Measurements from ENCODE around the gene PARP16. TPM values are rescaled to one million over a fixed set of nuclear protein-coding genes. Genes with fewer than 3 reads are reported as not detected.
"Not testable (repeated sequence)": the region's sequence is repeated elsewhere in the genome, so short reads cannot be mapped to it uniquely, and the experiment has no call there.

PARP16 gene
- total RNA-seq, 1 experiment from 2014 or later = 5.6 TPM

DNA sequence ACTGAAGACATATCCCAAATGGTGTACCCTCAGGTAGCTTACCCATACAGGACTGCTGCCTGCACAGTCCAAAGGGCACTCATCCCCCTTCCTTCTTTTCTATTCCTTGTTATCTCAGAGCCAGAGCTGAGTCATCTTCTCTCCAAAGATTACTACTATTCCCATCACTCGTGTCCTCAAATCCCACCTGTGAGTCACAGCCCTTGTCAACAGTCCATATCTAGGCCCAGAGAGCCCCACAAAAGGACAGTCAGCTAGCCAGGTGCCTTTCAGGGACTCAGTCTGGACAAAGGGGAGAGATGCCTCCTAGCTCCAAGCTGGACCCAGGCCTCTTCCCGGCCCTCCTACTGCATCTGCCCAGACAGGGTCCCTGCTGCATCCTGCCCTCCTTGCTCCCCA, 11.0 kb downstream of the PARP16 start:
- DNase-seq (ENCODE audit: low spot score) = peak; percentile 81

DNA sequence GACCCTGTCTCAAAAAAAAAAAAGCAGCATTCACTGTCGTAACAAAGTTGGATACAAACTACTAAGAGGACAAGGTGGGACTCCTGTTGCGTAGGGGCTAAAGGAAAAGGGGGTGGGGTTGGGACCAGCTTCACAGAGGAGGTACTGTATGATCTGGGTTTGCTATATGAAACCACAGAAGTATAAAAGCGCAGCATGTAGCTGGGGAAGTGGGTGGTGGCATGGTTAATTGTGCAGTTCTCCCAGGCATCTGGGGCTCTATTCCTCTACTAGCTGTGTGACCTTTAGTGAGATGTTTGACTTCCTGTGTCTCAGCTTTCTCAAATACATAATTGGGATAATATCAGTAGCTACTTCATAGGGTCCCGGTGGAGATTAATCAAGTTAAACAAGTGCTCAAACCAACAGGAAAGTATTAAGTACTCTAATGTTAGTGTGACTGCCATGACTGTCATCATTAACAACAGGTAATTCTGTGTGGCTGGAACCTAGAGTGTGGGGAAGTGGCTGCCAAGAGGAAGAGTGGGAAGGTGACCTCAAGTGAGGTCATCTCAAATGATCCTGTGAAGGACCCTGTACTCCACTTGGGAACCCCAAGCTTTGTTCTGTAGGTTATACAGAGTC, 11.5 kb downstream of the PARP16 start:
- DNase-seq (ENCODE audit: low spot score) = no peak

DNA sequence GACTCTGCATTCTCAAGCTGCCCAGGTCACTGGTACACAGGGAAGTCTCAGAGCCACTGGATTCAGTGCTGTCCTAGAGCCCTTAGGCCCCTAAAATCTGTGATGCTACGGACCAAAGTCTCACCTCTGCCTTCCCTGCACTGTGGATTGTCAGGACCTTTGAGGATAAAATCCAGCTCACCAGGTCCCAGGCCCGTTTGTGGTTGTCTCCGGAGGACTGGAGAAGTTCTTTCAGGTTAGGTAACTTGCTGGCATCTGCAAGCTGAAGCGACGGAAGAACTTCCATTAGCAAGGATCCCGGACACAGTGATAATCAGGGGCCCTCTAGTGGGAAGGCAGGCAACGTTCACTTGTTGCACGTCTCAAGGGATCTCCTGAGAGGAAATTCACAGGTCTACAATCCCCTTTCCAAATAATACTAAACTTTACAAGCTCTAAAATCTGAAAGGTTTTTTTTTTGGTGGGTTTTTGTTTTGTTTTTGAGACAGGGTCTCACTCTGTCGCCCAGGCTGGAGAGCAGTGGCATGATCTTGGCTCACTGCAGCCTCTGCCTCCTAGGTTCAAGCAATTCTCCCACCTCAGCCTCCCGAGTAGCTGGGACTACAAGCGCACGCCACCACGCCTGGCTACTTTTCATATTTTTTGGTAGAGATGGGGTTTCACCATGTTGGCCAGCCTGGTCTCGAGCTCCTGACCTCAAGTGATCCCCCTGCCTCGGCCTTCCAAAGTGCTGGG, 15.7 kb downstream of the PARP16 start:
- peak; percentile 64 for DNase-seq (ENCODE audit: low spot score)

DNA sequence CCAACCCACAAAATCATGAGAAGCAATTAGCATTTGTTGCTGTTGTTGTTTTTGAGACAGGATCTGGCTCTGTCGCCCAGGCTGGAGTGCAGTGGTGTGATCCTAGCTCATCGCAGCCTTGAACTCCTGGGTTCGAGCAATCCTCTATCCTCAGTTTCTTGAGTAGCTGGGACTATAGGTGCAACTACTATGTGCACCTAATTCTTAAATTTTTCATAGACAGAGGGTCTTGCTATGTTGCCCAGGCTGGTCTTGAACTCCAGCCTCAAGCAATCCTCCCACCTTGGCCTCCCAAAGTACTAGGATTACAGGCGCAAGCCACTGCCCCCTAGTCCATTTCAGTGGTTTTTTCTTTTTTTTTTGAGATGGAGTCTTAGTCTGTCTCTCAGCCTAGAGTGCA, 18.3 kb downstream of the PARP16 start:
- no peak for DNase-seq (ENCODE audit: low spot score)

- no peak for DNase-seq (ENCODE audit: low spot score)
Measured at GRCh38 chr15:65266469-65266868, 20.2 kb downstream of the PARP16 start.

DNA sequence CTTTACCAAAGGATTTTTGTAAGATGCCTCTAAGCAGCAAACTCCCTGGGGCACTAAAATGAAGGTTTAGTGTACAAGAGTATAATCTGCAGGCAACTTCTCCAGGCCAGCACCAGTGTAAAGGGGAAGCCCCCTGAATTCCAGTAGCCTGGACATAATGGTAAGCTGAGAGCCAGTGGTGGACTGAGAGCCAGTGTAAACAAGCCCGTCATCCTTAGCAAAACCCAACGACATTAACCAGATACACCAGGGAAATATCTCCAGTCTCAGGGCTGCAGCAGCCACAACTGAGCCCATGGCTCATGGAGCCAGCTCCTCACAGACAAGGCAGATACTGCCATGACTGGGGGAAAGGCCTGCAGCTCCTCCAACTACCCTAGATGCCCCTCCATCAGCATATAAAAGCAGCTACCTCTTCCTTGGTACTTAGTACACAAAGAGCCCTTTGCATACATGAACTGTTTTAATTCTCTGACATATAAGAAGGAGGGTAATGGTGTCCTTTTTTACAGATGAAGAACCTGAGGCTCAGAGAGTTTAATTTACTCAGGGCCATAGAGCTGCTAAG, 21.7 kb downstream of the PARP16 start:
- DNase-seq (ENCODE audit: low spot score) = no peak

GRCh38 chr15:65263313-65263712, 23.4 kb downstream of the PARP16 start:
- no peak for DNase-seq (ENCODE audit: low spot score)

DNA sequence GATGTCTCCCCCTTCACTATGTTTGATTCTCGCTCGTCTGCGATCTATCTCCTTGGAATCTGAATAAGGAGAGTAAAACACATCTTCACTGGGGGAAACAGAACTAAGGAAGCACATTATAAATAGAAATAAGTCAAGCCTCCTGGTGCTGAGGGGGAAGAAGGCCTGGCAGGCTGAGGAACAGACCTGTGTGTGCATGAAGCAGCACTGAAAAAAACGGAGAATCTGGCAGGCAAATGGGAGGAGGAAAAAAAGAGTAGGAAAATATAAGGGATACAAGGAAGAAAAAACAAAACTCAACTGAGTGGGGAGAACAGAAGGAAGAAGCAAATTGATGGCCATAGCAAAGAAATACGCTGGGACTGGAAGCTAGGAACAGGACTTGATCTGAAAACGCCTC, 25.7 kb downstream of the PARP16 start:
- no peak for DNase-seq (ENCODE audit: low spot score)

- DNase-seq (ENCODE audit: low spot score) = no peak
Measured at GRCh38 chr15:65259367-65259797, 27.3 kb downstream of the PARP16 start.

DNA sequence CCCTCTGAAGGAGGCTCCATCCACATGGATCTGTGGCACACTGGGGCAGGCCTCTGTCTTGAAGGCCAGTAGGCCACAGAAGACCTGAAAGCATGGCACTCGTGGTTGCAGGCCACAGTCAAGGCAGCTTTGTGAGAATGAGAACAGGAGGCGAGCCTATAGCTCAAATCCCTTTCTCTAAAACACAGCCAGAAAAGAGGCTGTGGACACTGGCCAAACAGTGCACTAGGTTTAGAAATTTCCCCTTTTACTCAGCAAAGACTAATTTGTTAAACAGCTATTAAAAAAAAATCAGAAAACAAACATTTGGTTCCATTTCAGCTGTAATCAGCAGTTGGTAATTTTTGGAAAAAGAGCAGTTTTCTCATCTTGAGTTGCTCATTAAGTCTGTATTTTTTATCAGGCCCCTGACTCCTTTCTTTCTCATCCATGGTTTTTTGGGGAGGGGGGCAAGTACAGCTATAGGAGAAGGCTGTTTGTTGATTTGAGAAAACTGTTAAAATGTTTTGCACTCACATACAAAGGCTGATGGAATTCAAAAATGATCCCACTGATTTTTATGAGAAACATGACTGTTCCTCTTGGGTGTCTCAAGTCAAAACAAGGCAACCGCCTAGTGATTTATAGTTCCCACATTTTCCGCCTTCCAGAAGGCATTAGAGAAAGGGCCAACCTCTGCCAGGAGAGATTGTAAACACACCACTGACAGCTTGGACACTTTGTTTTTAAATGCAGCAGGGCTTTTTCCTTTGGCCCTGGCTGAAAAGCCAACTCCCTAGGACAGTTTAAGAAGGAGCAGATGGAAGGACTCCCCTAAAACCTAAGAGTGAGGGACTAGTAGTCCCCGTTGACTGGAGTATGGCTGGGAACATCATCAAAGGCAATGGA, 28.1 kb downstream of the PARP16 start:
- DNase-seq (ENCODE audit: low spot score) = peak; percentile 33

DNA sequence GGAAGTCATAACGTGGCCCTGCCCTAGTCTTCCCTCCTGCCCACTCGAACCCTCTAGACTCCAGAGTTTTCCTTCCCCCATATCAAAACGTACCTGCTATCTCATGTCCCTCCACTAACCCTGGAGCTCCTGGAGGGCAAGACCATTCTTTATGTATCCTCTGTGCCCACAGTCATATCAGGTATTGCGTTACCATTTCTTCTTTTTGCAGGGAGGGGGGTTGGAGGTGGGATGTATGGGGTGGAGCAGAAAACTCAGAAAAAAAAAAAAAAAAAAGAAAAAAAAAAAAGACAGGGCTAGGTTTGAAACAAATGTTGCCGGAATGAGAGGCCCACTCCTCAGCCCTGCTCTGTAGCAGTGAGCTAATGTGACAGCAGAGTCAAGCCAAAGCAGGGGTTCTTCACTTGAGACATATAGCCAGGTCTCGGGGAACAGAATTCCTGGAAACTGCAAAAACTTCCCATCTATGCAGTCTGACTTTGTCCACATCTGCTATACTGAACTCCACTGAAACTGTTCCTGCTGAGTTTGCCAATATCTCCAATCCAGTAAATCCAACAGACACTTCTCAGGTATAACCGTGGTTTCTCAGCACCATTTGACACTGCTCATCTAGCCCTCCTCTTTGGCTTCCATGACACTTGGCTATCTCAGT, 31.1 kb downstream of the PARP16 start:
- no peak for DNase-seq (ENCODE audit: low spot score)

DNA sequence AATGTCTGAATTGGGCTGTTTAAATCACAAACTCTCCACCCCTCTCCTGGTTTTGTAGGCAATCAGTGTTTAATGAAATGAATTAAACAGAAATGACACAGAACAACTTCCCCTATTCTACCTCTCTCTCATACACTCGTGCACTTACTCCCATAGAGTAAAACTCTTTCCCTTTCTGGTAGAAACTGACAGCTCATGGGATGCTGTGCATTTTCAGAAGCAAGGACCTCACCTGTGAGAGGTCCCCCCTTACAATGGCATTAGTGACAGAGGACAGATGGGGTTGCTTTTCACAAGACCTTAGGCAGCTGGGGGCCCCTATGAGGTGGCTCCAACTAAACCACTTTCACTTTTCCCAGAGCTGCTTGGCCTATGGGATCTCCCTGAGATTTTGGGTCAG, 31.9 kb downstream of the PARP16 start:
- no peak for DNase-seq (ENCODE audit: low spot score)

DNA sequence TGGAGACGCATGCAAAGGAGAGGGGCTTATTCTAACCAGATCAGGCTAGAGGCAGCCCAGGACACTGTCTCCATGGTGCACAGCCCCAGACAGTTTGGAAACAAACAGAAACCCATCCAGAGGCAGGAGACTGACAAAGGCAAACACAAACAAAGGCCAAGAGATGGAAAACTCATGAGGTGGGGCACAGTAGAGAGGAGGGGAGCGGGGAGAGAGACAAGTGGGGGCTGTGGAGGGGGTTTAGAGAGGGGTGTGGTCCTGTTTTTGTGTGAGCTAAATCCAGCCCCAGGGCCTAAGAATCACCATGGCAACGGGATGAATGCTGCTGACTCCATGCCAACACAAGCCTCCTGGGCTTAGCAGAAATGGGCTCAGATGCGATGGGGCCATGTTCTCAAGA, 32.3 kb downstream of the PARP16 start:
- no peak for DNase-seq (ENCODE audit: low spot score)

- no peak for DNase-seq (ENCODE audit: low spot score)
Measured at GRCh38 chr15:65249641-65250040, 37.0 kb downstream of the PARP16 start.

- no peak for DNase-seq (ENCODE audit: low spot score)
Measured at GRCh38 chr15:65248511-65249255, 38.0 kb downstream of the PARP16 start.

- DNase-seq (ENCODE audit: low spot score) = no peak
Measured at GRCh38 chr15:65246939-65247338, 39.7 kb downstream of the PARP16 start.

- no peak for DNase-seq (ENCODE audit: low spot score)
Measured at GRCh38 chr15:65246026-65246714, 40.5 kb downstream of the PARP16 start.

- DNase-seq (ENCODE audit: low spot score) = no peak
Measured at GRCh38 chr15:65245096-65245856, 41.4 kb downstream of the PARP16 start.

GRCh38 chr15:65244638-65245037, 42.0 kb downstream of the PARP16 start:
- no peak for DNase-seq (ENCODE audit: low spot score)

- DNase-seq (ENCODE audit: low spot score) = not testable (repeated sequence)
Measured at GRCh38 chr15:65236443-65236842, 50.2 kb downstream of the PARP16 start.

Data from A172 (cell line).